Bronchial epithelial cell (primary cell): Measurements from ENCODE around the gene PRKCSH. TPM values are rescaled to one million over a fixed set of nuclear protein-coding genes. Genes with fewer than 3 reads are reported as not detected.
"Not testable (repeated sequence)": the region's sequence is repeated elsewhere in the genome, so short reads cannot be mapped to it uniquely, and the experiment has no call there.

Source experiments
- DNase-seq: peaks from one replicate; pipeline ENCODE4 v3.0.0-alpha.2; 2010; ENCODE audit warnings: low read depth
- FAIRE-seq: peaks from 2 replicates; lab custom pipeline; 2011; peaks lifted over from hg19 to GRCh38; lab: Jason Lieb, UNC
- H3K27me3 ChIP-seq: 2 replicates; pipeline ENCODE4 v1.5.1; 2011; ENCODE audit warnings: low read length; ENCODE audit not compliant: control insufficient read depth, insufficient read depth
- H3K36me3 ChIP-seq: 2 replicates; pipeline ENCODE4 v1.5.1; 2011; ENCODE audit warnings: low read length; ENCODE audit not compliant: control insufficient read depth, insufficient read depth
- H3K4me3 ChIP-seq: 2 replicates; pipeline ENCODE4 v1.5.1; 2011; ENCODE audit warnings: mild to moderate bottlenecking, low read depth, low read length, control low read depth
- total RNA-seq: library from RNA; depleted of rRNA; stranded (reverse); fragments of >200 nt; gene quantifications from 2 replicates; pipeline ENCODE4 v1.2.1, GENCODE V29; 2014
- TF ChIP-seq, protein P1 (sequence below): IDR thresholded peaks from 2 replicates; pipeline ENCODE4 v1.5.1; 2011; ENCODE audit warnings: mild to moderate bottlenecking, moderate library complexity, low read length, control low read depth, inconsistent platforms; ENCODE audit not compliant: insufficient read depth, severe bottlenecking

Gene PRKCSH
- total RNA-seq, 1 donor from 2014 or later, result 67.9 TPM

DNA sequence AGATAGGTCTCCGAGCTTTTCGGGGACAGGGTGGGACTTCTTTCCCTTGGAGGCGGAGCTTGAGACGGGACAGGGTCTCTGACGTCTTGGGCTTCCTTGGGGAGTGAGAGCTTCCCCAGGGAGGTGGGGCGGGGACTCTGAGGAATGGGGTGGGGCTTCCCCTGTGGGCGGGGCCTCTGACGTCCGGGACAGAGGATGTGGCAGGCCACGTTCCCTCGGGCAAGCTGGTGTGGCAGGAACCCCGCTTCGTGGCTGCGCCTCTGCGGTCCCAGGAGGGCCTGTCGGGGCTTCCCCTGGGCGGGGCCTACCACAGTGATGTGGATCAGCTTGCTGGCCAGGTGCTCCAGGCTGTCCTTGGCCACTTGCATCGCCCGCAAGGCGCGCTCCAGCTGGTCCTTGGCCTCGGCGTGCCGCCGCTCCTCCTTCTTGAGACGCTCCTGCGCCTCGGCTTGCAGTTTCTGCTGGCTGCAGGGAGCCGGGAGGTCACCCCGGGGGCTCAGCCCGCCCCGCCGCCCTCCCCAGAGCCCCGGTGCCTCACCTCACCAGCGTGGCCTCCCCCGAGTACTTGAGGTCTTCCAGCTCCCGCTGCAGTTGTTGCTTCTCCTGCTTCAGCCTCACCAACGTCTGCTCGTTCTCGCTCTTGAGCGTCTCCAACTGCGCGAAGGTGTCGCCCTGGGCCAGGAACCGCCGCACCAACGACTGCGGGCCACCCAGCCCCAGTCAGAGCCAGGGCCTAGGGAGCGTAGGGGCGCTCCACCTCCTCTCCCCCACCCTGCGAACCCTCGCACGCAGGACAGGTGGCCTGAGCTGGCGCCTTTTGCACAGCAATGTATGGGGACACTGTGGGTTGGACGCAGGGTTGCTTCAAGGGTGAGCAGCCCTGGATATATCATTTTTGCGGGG, 13.0 kb upstream of the PRKCSH start:
- peak; percentile 85 for DNase-seq
- TF ChIP-seq, protein P1, sequence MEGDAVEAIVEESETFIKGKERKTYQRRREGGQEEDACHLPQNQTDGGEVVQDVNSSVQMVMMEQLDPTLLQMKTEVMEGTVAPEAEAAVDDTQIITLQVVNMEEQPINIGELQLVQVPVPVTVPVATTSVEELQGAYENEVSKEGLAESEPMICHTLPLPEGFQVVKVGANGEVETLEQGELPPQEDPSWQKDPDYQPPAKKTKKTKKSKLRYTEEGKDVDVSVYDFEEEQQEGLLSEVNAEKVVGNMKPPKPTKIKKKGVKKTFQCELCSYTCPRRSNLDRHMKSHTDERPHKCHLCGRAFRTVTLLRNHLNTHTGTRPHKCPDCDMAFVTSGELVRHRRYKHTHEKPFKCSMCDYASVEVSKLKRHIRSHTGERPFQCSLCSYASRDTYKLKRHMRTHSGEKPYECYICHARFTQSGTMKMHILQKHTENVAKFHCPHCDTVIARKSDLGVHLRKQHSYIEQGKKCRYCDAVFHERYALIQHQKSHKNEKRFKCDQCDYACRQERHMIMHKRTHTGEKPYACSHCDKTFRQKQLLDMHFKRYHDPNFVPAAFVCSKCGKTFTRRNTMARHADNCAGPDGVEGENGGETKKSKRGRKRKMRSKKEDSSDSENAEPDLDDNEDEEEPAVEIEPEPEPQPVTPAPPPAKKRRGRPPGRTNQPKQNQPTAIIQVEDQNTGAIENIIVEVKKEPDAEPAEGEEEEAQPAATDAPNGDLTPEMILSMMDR, result no peak
- H3K4me3 ChIP-seq, result peak overlapping the region; percentile 9
- FAIRE-seq, result no peak
- no peaks in the 10 kb centered on the region for H3K36me3 ChIP-seq
- peaks cover 12% of the 10 kb centered on the region for H3K27me3 ChIP-seq

DNA sequence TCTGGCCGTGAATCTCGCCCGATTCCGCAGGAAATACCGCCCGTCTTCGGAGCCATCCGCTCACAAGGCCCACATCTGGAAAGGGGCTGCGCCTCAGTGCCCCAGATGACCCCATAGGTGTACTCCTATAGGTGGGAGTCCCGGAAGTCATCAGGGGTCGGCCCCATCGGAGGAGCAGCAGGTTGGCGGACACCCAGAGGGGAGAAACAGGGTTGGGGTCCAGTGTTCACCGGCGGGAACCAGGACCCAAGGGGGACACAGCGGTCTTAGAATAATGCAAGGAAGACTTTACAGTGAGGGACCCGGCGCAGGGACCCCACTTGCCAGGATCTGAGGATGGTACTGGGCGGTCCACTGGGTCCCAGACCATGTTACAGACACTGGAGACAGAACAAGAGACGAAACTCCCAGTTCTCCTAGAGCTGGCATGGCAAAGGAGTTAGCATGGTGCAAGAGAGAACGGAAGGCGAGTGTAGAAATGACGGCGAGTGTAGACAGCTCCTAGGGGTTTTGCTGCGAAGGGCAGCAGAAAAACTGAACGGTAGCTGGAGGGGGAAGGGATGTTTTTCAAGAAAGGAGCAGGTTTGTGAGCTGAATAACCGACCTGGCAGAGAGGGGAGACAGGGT, 12.2 kb upstream of the PRKCSH start:
- DNase-seq (no peak), FAIRE-seq (no peak)
- Histone ChIP-seq H3K4me3 (no peak overlapping the region), H3K27me3 (peaks cover 12% of the 10 kb centered on the region), H3K36me3 (no peaks in the 10 kb centered on the region)
- TF ChIP-seq, protein P1, result no peak

DNA sequence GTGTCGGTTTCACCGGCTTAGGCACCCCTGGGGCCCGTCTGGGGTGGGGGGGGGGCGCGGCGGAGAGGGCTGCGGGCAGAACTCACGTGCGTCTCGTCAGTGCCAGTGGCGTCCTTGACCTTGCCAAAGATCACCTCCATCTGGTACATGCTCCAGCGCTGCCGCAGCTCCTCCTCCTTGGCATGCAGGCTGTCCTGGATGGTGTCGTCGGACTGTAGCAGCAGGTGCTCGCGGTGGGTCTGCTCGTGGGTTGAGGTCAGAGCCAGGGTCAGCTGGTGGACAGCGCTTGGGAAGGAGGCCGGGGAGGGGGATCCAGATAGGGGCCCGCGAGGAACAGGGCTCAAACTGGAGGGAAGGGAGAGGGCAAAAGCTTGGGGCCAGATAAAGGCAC, 11.6 kb upstream of the PRKCSH start:
- DNase-seq, result no peak
- TF ChIP-seq, protein P1, result no peak
- Histone ChIP-seq H3K27me3 (peaks cover 11% of the 10 kb centered on the region), H3K4me3 (no peak overlapping the region), H3K36me3 (no peaks in the 10 kb centered on the region)
- no peak for FAIRE-seq

DNA sequence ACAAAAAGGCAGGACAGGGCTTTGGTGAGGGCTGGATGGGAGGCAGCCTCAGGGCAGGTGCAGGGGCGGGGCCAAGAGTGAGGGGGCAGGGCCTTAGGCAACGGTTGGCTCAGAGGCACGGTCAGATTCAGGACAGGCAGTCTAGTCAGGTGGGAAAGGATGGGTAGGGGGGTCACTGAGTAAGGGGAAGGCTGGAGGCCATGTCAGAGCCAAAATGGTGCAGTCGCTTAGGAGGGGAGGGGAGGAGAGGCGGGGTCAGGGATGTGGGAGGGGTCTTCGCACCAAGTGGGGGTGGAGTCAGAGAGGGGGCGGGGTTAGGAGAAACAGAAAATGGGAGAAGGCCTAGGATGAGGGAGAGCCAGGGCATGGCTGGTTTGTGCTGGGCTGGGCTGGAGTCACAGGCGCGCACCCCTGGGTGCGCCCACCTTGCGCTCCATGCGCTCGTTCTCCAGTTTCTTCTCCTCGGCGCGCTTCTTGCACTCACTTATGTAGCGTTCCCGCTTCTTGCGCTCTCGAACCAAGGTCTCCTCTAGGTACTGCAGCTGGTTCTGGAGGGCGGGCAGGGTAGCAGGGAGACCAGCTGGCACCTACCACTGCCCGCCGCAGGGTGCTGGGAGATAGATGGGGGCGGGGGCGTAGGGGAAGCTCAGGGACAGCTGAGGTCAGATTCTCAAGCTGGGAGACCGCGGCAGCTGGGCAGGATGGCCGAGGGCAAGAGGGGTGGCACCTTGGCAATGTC, 9.5 kb upstream of the PRKCSH start:
- TF ChIP-seq, protein P1, result no peak
- no peaks in the 10 kb centered on the region for H3K36me3 ChIP-seq
- FAIRE-seq, result no peak

DNA sequence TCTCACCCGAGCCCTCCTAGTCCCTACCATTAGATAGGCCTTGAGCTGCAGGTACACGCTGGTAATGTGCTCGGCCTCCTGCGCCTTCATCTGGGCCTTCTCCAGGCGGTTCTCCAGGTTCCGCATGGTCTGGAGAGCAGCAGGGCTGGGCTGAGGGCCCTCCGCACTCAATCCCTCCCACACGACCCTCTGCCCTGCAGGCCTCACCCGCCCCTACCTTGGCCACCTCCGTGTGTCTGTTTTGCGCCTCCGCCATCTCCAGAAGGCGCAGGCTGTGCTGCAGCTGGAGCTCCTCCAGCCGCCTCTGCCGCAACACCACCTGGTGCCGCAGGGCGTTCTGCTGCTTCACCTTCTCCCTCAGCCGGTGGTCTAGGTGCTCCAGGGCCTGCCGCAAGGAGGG, 8.8 kb upstream of the PRKCSH start:
- H3K36me3 ChIP-seq, result no peaks in the 10 kb centered on the region
- no peak overlapping the region for H3K4me3 ChIP-seq
- TF ChIP-seq, protein P1, result no peak
- DNase-seq (no peak), FAIRE-seq (no peak)
- peaks cover 6% of the 10 kb centered on the region for H3K27me3 ChIP-seq

More for the DNA sequence above, 9.5 kb upstream of the PRKCSH start:
- DNase-seq, result no peak
- no peak overlapping the region for H3K4me3 ChIP-seq
- H3K27me3 ChIP-seq, result peaks cover 6% of the 10 kb centered on the region

DNA sequence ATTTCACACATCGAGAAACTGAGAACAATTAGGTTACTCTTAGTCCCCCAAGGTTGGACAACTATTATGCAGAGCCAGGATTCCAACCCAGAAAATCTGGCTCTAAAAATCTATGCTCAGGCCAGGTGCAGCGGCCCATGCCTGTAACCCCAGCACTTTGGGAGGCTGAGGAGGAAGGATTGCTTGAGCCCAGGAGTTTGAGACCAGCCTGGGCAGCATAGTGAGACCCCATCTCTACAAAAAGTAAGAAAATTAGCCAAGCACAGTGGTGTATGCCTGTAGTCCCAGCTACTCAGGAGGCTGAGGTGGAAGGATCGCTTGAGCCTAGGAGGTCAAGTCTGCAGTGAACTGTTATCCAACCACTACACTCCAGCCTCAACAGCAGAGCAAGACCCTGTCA, 1.9 kb upstream of the PRKCSH start:
- not testable (repeated sequence) for H3K27me3 ChIP-seq, H3K4me3 ChIP-seq, FAIRE-seq, DNase-seq
- peaks cover 13% of the 10 kb centered on the region for H3K36me3 ChIP-seq
